Peyer's patch (tissue), 4 donors: ENCODE measurements around the gene KRTAP5-6. TPM values are rescaled to one million over a fixed set of nuclear protein-coding genes. Genes with fewer than 3 reads are reported as not detected.

Experiments used
- DNase-seq, 3 donors: peaks; one replicate each; pipeline ENCODE4 v3.0.0-alpha.2; 2017 to 2019
- H3K27ac ChIP-seq, 4 donors: fragments of 200-600 bp; sonication (generic); one replicate each; pipeline ENCODE4 v1.5.1; 2016 to 2019
- H3K27me3 ChIP-seq, 2 donors: fragments of 200-600 bp; sonication (generic); one replicate each; pipeline ENCODE4 v1.5.1; 2019
- H3K36me3 ChIP-seq, 3 donors: fragments of 200-600 bp; sonication (generic); one replicate each; pipeline ENCODE4 v1.5.1; 2016 to 2019
- H3K4me1 ChIP-seq, 4 donors: fragments of 200-600 bp; sonication (generic); one replicate each; pipeline ENCODE4 v1.5.1; 2016 to 2019
- H3K4me3 ChIP-seq, 4 donors: fragments of 200-600 bp; sonication (generic); 1 replicate in 3 of 4; 2 replicates in 1 of 4; pipeline ENCODE4 v1.5.1; 2016 to 2019; ENCODE audit warnings: mild to moderate bottlenecking in 1 of 4
- H3K9me3 ChIP-seq, 4 donors: fragments of 200-600 bp; sonication (generic); one replicate each; pipeline ENCODE4 v1.5.1; 2016 to 2019; ENCODE audit warnings: mild to moderate bottlenecking in 1 of 4
- CTCF ChIP-seq, 6 experiments: fragments of 450-650 bp in 4 of 6; fragments of 200-600 bp in 2 of 6; sonication (generic) in 1 of 6; IDR thresholded peaks; one replicate each; pipeline ENCODE4 v1.5.1; 2017 to 2019; ENCODE audit warnings: antibody characterized with exemption in 6 of 6, mild to moderate bottlenecking in 3 of 6, moderate library complexity in 1 of 6
- POLR2A ChIP-seq, 2 donors: fragments of 450-650 bp; IDR thresholded peaks; one replicate each; pipeline ENCODE4 v1.5.1; 2017; ENCODE audit warnings: antibody characterized with exemption in 2 of 2, mild to moderate bottlenecking in 2 of 2, moderate library complexity in 2 of 2
- total RNA-seq, 4 donors: library from RNA; depleted of rRNA; stranded (reverse); fragments of >200 nt; gene quantifications; one replicate each; pipeline ENCODE4 v1.1.0, GENCODE V29; 2016

KRTAP5-6 gene
- total RNA-seq, 4 donors from 2014 or later: not detected

DNA sequence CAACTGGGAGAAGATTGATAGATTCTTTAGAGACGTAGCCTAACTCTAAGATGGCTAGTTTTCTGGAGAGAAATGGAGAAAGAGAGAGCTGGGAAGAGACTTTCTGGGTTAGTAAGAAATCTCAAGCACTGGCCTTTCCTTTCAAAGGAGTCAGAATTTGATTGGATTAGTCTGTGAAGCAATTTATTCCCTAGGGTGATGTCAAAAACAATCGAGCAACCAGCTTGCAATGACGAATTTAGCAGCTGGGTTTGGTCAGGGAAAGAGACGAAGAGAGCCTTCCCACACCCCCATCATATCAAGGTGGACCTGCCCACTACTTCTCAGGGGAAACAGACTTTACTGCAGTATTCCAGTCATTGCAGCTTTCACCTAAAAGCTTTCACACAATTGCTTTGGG lies 10.8 kb downstream of the KRTAP5-6 start:
- Histone ChIP-seq H3K27ac (no peak overlapping the region), H3K4me3 (no peak overlapping the region), H3K4me1 (no peaks in the 10 kb centered on the region), H3K36me3 (no peaks in the 10 kb centered on the region), H3K9me3 (no peaks in the 10 kb centered on the region), H3K27me3 (no peaks in the 10 kb centered on the region)
- DNase-seq: peak in 1 of 3 donors; percentile 11
- no peak for TF ChIP-seq CTCF (IDR thresholded peaks at IDR 0.05)
- no peak for TF ChIP-seq POLR2A (IDR thresholded peaks at IDR 0.05)

DNA sequence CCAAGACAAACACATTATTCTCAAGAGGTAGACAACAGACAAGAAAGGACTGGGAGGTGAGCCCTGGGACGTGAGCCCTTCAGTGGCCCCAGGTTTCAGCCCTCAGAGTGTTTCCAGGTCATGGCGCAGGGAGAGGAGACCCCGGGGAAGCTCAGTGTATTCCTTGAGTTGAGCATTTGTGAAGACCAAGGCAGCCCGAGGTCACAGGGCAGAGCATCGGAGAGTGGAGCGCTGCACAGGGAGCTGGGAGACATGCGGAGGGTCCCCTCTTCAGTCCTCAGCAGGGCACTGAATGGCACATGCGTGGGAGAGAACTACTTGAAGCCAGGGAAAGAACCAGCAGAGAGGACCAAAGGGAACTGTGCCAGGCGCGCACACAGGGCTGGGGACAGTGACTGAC lies 11.7 kb downstream of the KRTAP5-6 start:
- H3K36me3 ChIP-seq: no peaks in the 10 kb centered on the region
- peak in 1 of 3 donors; percentile 15 for DNase-seq
- H3K9me3 ChIP-seq: no peaks in the 10 kb centered on the region
- H3K4me1 ChIP-seq: no peaks in the 10 kb centered on the region
- no peak overlapping the region for H3K27ac ChIP-seq
- H3K27me3 ChIP-seq: no peaks in the 10 kb centered on the region
- no peak overlapping the region for H3K4me3 ChIP-seq
- TF ChIP-seq CTCF (IDR thresholded peaks at IDR 0.05) (no peak), POLR2A (IDR thresholded peaks at IDR 0.05) (no peak)

- Histone ChIP-seq H3K27me3 (no peaks in the 10 kb centered on the region), H3K4me1 (no peaks in the 10 kb centered on the region), H3K27ac (no peak overlapping the region), H3K9me3 (no peaks in the 10 kb centered on the region), H3K4me3 (no peak overlapping the region), H3K36me3 (no peaks in the 10 kb centered on the region)
- no peak for TF ChIP-seq CTCF (IDR thresholded peaks at IDR 0.05)
- TF ChIP-seq POLR2A (IDR thresholded peaks at IDR 0.05): no peak
- peak in 2 of 3 donors; percentile 5 to 34 for DNase-seq
Observed at GRCh38 chr11:1714908-1715885, 18.2 kb downstream of the KRTAP5-6 start.

- peak in 2 of 3 donors; percentile 8 to 11 for DNase-seq
- H3K36me3 ChIP-seq: no peaks in the 10 kb centered on the region
- H3K9me3 ChIP-seq: no peaks in the 10 kb centered on the region
- H3K27ac ChIP-seq: no peak overlapping the region
- H3K4me3 ChIP-seq: no peak overlapping the region
- H3K4me1 ChIP-seq: no peaks in the 10 kb centered on the region
- no peak for TF ChIP-seq POLR2A (IDR thresholded peaks at IDR 0.05)
- no peaks in the 10 kb centered on the region for H3K27me3 ChIP-seq
Observed at GRCh38 chr11:1717745-1718144, 20.8 kb downstream of the KRTAP5-6 start.

GRCh38 chr11:1718326-1718725 lies 21.3 kb downstream of the KRTAP5-6 start:
- Histone ChIP-seq H3K27me3 (no peaks in the 10 kb centered on the region), H3K27ac (no peak overlapping the region), H3K4me1 (no peaks in the 10 kb centered on the region), H3K36me3 (no peaks in the 10 kb centered on the region), H3K4me3 (no peak overlapping the region), H3K9me3 (no peaks in the 10 kb centered on the region)
- TF ChIP-seq POLR2A (IDR thresholded peaks at IDR 0.05) (no peak), CTCF (IDR thresholded peaks at IDR 0.05) (no peak)
- peak in 2 of 3 donors; percentile 8 to 29 for DNase-seq

DNA sequence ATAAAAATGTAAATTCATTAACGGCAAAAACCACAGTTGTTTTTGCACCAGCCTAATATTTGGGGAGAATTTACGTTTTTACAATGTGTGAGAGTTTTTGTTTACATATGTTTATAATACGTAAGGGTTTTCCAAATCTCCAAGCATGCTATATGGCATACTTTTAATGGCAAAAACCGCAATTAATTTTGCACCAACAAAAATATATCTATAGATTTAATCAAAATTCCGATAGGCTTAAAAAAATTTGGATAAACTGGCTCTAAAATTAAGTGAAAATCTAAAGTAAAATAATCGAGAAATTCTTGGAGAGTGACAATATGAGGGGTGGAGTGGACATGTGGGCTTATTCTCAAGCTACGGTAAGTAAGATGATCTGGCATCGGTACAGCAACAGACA lies 22.8 kb downstream of the KRTAP5-6 start:
- TF ChIP-seq CTCF (IDR thresholded peaks at IDR 0.05): no peak
- no peak for TF ChIP-seq POLR2A (IDR thresholded peaks at IDR 0.05)
- no peaks in the 10 kb centered on the region for H3K27me3 ChIP-seq
- no peaks in the 10 kb centered on the region for H3K4me1 ChIP-seq
- no peak for DNase-seq
- H3K4me3 ChIP-seq: no peak overlapping the region
- no peaks in the 10 kb centered on the region for H3K36me3 ChIP-seq
- no peaks in the 10 kb centered on the region for H3K9me3 ChIP-seq
- H3K27ac ChIP-seq: no peak overlapping the region
